Motor neuron (in vitro differentiated cells): ENCODE measurements around the gene GNAO1. TPM values are rescaled to one million over a fixed set of nuclear protein-coding genes. Genes with fewer than 3 reads are reported as not detected.

Experiments
- ATAC-seq, 8 experiments: fragments of 200-7000 bp; cut with Tn5 transposase; replicated peaks in 6 of 8; 2 replicates each; pipeline ENCODE4 v1.8.0; 2021; ENCODE audit warnings: mild to moderate bottlenecking in 8 of 8, moderate library complexity in 8 of 8
- H3K27ac ChIP-seq, 2 donors: fragments of 250-450 bp; sonication (Bioruptor Pico); 2 replicates each; pipeline ENCODE4 v1.9.0; 2021; ENCODE audit warnings: antibody characterized with exemption in 2 of 2, mild to moderate bottlenecking in 2 of 2, moderate library complexity in 1 of 2
- H3K4me1 ChIP-seq, 2 donors: fragments of 250-450 bp; sonication (Bioruptor Pico); replicated peaks in 1 of 2; 2 replicates each; pipeline ENCODE4 v1.6.1; 2021; ENCODE audit warnings: antibody characterized with exemption in 2 of 2, mild to moderate bottlenecking in 2 of 2, moderate library complexity in 1 of 2
- H3K4me3 ChIP-seq, 5 donors: fragments of 250-450 bp; sonication (Bioruptor Pico); 2 replicates each; pipeline ENCODE4 v1.9.0; 2021; ENCODE audit warnings: antibody characterized with exemption in 5 of 5, mild to moderate bottlenecking in 5 of 5, moderate library complexity in 4 of 5
- WGBS, 10 experiments: fragments of 450-650 bp; shearing (Covaris generic); methylation state at CpG; one replicate each; pipeline ENCODE4 v1.0.0; 2022; 5-methylcytosine and 5-hydroxymethylcytosine counted together
- in situ Hi-C, 9 experiments: fragments of 400-800 bp; cut with MboI; loops; one replicate each; pipeline ENCODE4 v1.15.0; 2021; ENCODE audit warnings: low sequenced_read_pairs in 9 of 9, low pct_unique_long_range_greater_than_20kb in 2 of 9; ENCODE audit not compliant: unreplicated experiment in 9 of 9
- total RNA-seq, 8 experiments: library from RNA; unstranded; fragments of 300-600 nt; gene quantifications; 2 replicates each; pipeline versions ENCODE4 v1.2.3 to v1.2.4, GENCODE V29; 2022

GNAO1 gene
- total RNA-seq, 8 experiments from 2014 or later, result 1.5 to 80.7 (median 44.8) TPM

- peak in 3 of 8 experiments; percentile 28 to 48 (median 44) for ATAC-seq
- in situ Hi-C loops, result loop anchor here in 7 of 9 experiments (25.0 kb wide), 3 partner anchors 269 to 594 kb away; no protein-coding TSS in a partner anchor
Observed at GRCh38 chr16:56305956-56306565, 114.8 kb downstream of the GNAO1 start.

DNA sequence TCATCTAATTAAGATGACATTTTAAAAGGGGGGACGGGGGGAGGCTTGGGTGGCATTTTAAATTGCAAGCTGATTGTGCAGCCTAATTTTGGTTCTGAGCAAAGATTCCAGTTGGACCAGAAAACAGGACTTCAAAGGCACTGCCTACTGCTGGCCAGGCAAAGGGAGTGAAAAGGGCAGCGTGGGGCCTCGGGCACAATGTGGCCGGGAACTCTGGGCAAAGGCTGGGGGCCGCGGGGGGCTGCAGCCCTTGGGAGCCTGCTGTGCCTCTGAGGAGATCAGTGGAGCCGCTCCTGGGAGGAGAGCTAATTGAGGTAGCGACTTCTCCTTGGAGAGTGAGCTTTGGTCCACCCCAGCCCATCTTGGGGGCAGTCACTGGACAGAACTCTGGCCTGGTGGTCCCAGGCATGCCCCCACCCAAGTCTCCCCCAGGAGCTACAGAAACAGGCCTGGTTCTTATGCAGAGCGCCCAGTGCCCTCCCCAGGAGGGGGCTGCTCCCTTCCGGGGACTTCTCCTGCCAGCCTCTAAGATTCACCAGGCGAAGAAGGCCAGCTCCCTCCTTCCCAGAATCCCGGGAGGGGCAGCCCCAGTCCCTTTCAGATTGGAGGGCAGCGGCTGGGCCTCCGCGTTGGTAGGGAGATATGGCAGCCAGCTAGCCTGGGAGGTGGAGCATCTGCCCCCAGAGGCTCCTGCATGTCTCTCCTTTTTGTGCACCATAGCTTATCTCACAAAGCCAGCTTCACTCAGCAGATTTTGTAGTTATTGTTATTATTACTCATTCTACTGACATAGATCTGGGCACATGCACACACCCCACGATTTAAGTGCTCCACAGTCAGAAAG, 115.6 kb downstream of the GNAO1 start:
- in situ Hi-C loops, result loop anchor here in 7 of 9 experiments (25.0 kb wide), 3 partner anchors 270 to 595 kb away; no protein-coding TSS in a partner anchor
- no peak overlapping the region for H3K27ac ChIP-seq
- ATAC-seq, result no peak
- peaks cover 11 to 24% of the 10 kb centered on the region in 2 donors for H3K4me1 ChIP-seq
- no peak overlapping the region for H3K4me3 ChIP-seq
- WGBS, 10 experiments, result 13 to 100% (median 50%) methylated on average over 1 to 6 of the region's 16 CpGs; no CpG with 5 or more reads in 2 of the 10 experiments

More at GRCh38 chr16:56305956-56306565, 114.8 kb downstream of the GNAO1 start:
- 20 to 70% (median 53%) methylated on average over 1 to 9 of the region's 9 CpGs; no CpG with 5 or more reads in 4 of the 10 experiments for WGBS, 10 experiments
- no peak overlapping the region for H3K4me3 ChIP-seq
- peak overlapping the region in 1 of 2 donors; percentile 14 for H3K27ac ChIP-seq
- H3K4me1 ChIP-seq, result peaks cover 17 to 30% of the 10 kb centered on the region in 2 donors

GRCh38 chr16:56307534-56307873, 116.2 kb downstream of the GNAO1 start:
- no peak overlapping the region for H3K27ac ChIP-seq
- ATAC-seq, result no peak
- in situ Hi-C loops, result loop anchor here in 7 of 9 experiments (25.0 kb wide), 3 partner anchors 270 to 595 kb away; no protein-coding TSS in a partner anchor
- 14 to 100% (median 89%) methylated on average over 1 of the region's 2 CpGs; no CpG with 5 or more reads in 7 of the 10 experiments for WGBS, 10 experiments
- H3K4me3 ChIP-seq, result no peak overlapping the region
- H3K4me1 ChIP-seq, result peaks cover 7 to 24% of the 10 kb centered on the region in 2 donors

DNA sequence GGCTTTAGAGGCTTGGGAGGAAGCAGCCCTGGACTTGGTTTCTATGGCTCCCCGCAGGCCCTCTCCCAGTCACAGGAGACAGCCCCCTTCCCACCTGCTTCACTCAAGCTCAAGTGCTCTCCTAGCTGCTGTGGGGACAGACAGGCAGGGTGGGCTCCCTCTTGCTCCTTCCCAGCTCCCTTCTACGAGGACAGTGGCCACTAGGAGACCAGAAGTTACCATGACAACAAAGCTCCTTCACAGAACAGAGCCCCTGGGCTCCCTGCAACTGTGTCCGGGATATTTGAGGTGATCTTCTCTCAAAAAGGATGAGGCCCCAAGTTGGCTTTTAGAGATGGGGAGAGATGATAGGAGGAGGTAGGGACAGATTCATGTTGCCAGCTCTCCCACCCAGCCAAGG, 117.7 kb downstream of the GNAO1 start:
- Histone ChIP-seq H3K4me3 (no peak overlapping the region), H3K27ac (no peak overlapping the region), H3K4me1 (peaks cover 7 to 24% of the 10 kb centered on the region in 2 donors)
- WGBS, 10 experiments, result 20 to 100% (median 100%) methylated on average over 1 to 3 of the region's 3 CpGs; no CpG with 5 or more reads in 5 of the 10 experiments
- in situ Hi-C loops, result loop anchor here in 7 of 9 experiments (25.0 kb wide), 3 partner anchors 272 to 597 kb away; no protein-coding TSS in a partner anchor
- peak in 2 of 8 experiments; percentile 21 to 80 for ATAC-seq

DNA sequence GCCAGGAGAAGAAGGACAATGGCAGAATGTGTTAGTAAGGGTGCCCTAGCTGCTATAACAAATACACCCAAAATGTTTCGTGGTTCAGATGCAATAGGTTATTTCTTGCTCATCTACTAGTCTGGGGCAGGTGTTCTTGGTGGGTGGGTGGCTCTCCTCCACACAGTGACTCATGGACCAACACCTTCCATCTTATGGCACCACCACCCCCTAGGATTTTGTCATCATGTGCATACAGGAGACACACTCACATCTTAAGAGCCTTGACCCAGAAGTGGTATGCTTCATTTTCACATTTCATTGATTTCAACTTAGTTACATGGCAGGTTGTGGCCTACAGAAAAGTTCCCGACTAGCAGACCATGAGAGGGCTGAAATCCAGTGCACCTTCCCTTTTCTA, 119.4 kb downstream of the GNAO1 start:
- Histone ChIP-seq H3K27ac (no peak overlapping the region), H3K4me3 (no peak overlapping the region), H3K4me1 (peaks cover 7 to 18% of the 10 kb centered on the region in 2 donors)
- no peak for ATAC-seq
- 25 to 92% (median 87%) methylated on average over 1 to 2 of the region's 2 CpGs; no CpG with 5 or more reads in 6 of the 10 experiments for WGBS, 10 experiments
- in situ Hi-C loops, result loop anchor here (10.0 to 25.0 kb wide), 4 partner anchors 273 to 598 kb away; no protein-coding TSS in a partner anchor

GRCh38 chr16:56311208-56312027, 120.1 kb downstream of the GNAO1 start:
- in situ Hi-C loops, result loop anchor here (10.0 to 25.0 kb wide), 4 partner anchors 274 to 599 kb away; no protein-coding TSS in a partner anchor
- 47 to 100% (median 93%) methylated on average over 2 to 3 of the region's 13 CpGs; no CpG with 5 or more reads in 5 of the 10 experiments for WGBS, 10 experiments
- ATAC-seq, result peak in 2 of 8 experiments; percentile 23 to 41
- Histone ChIP-seq H3K27ac (no peak overlapping the region), H3K4me3 (no peak overlapping the region), H3K4me1 (peaks cover under 1 to 11% of the 10 kb centered on the region in 2 donors)

GRCh38 chr16:56312028-56312300, 120.7 kb downstream of the GNAO1 start:
- 61 to 90% (median 85%) methylated on average over 2 to 9 of the region's 11 CpGs; no CpG with 5 or more reads in 6 of the 10 experiments for WGBS, 10 experiments
- no peak overlapping the region for H3K27ac ChIP-seq
- H3K4me1 ChIP-seq, result peaks cover 0 to 7% of the 10 kb centered on the region in 2 donors
- in situ Hi-C loops, result loop anchor here (10.0 to 25.0 kb wide), 4 partner anchors 275 to 600 kb away; no protein-coding TSS in a partner anchor
- no peak overlapping the region for H3K4me3 ChIP-seq
- ATAC-seq, result peak in 1 of 8 experiments; percentile 14

- H3K4me1 ChIP-seq, result peaks cover 0 to 7% of the 10 kb centered on the region in 2 donors
- 79 to 100% (median 99%) methylated on average over 1 to 6 of the region's 7 CpGs; no CpG with 5 or more reads in 6 of the 10 experiments for WGBS, 10 experiments
- H3K27ac ChIP-seq, result no peak overlapping the region
- no peak overlapping the region for H3K4me3 ChIP-seq
- no peak for ATAC-seq
- in situ Hi-C loops, result loop anchor here (10.0 to 25.0 kb wide), 4 partner anchors 275 to 600 kb away; no protein-coding TSS in a partner anchor
Observed at GRCh38 chr16:56312556-56312955, 121.3 kb downstream of the GNAO1 start.

GRCh38 chr16:56314244-56314850, 123.1 kb downstream of the GNAO1 start:
- in situ Hi-C loops, result loop anchor here (10.0 to 25.0 kb wide), 4 partner anchors 277 to 602 kb away; no protein-coding TSS in a partner anchor
- Histone ChIP-seq H3K27ac (no peak overlapping the region), H3K4me3 (no peak overlapping the region), H3K4me1 (peaks cover 2 to 13% of the 10 kb centered on the region in 2 donors)
- ATAC-seq, result no peak
- WGBS, 10 experiments, result 0 to 92% (median 73%) methylated on average over 1 to 17 of the region's 18 CpGs; no CpG with 5 or more reads in 1 of the 10 experiments

DNA sequence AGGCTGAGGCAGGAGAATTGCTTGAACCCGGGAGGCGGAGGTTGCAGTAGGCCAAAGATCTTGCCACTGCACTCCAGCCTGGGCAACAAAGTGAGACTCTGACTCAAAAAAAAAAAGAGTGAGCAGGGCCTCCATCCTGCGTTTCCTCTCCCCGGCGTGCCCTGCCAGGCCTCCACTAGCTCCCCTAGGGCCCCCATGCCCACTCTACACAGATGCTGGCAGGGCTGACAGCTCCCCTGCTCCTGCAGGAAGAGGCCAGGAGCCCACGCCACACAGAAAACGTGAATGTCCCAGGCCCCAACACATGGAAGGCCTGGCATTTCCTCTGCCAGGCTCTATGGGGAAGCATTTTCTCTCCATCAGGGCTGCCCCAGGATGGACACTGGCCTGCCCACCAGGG, 124.7 kb downstream of the GNAO1 start:
- WGBS, 10 experiments, result 40 to 100% (median 87%) methylated on average over 1 to 4 of the region's 7 CpGs; no CpG with 5 or more reads in 5 of the 10 experiments
- ATAC-seq, result no peak
- in situ Hi-C loops, result loop anchor here (10.0 to 25.0 kb wide), 4 partner anchors 279 to 604 kb away; no protein-coding TSS in a partner anchor
- H3K27ac ChIP-seq, result no peak overlapping the region
- H3K4me1 ChIP-seq, result peaks cover 2 to 13% of the 10 kb centered on the region in 2 donors
- H3K4me3 ChIP-seq, result no peak overlapping the region

- no peak for ATAC-seq
- Histone ChIP-seq H3K4me3 (no peak overlapping the region), H3K27ac (no peak overlapping the region), H3K4me1 (peaks cover 2 to 13% of the 10 kb centered on the region in 2 donors)
- 40 to 100% (median 93%) methylated on average over 1 to 4 of the region's 7 CpGs; no CpG with 5 or more reads in 6 of the 10 experiments for WGBS, 10 experiments
- in situ Hi-C loops, result loop anchor here (10.0 to 25.0 kb wide), 4 partner anchors 279 to 604 kb away; no protein-coding TSS in a partner anchor
Observed at GRCh38 chr16:56316545-56316944, 125.3 kb downstream of the GNAO1 start.
